GM23248 (cell line): Measurements from ENCODE around the gene CBX1. TPM values are rescaled to one million over a fixed set of nuclear protein-coding genes. Genes with fewer than 3 reads are reported as not detected.

Experiments
- DNase-seq: peaks from one replicate; pipeline ENCODE4 v3.0.0-alpha.2; 2015
- H2AFZ ChIP-seq: fragments of 200-600 bp; sonication (generic); 2 replicates; pipeline ENCODE4 v1.6.1; 2016; ENCODE audit warnings: antibody characterized with exemption
- H3F3A ChIP-seq: fragments of 200-600 bp; sonication (generic); 2 replicates; pipeline ENCODE4 v1.6.1; 2016; ENCODE audit warnings: mild to moderate bottlenecking, antibody characterized with exemption, mixed run types; ENCODE audit not compliant: insufficient read depth
- H3K27ac ChIP-seq: fragments of 200-600 bp; sonication (generic); 2 replicates; pipeline ENCODE4 v1.5.1; 2016; ENCODE audit warnings: mild to moderate bottlenecking
- H3K27me3 ChIP-seq: fragments of 200-600 bp; sonication (generic); replicated peaks from 2 replicates; pipeline ENCODE4 v1.6.1; 2016; ENCODE audit warnings: mild to moderate bottlenecking; ENCODE audit not compliant: insufficient read depth
- H3K36me3 ChIP-seq: fragments of 200-600 bp; sonication (generic); 2 replicates; pipeline ENCODE4 v1.6.1; 2016; ENCODE audit warnings: low read depth, mild to moderate bottlenecking
- H3K4me1 ChIP-seq: fragments of 200-600 bp; sonication (generic); 2 replicates; pipeline ENCODE4 v1.6.1; 2016; ENCODE audit warnings: mild to moderate bottlenecking; ENCODE audit not compliant: insufficient read depth
- H3K4me2 ChIP-seq: fragments of 200-600 bp; sonication (generic); one replicate; pipeline ENCODE4 v1.6.1; 2016; ENCODE audit warnings: mild to moderate bottlenecking; ENCODE audit not compliant: unreplicated experiment
- H3K4me3 ChIP-seq: fragments of 200-600 bp; sonication (generic); 2 replicates; pipeline ENCODE4 v1.5.1; 2016; ENCODE audit warnings: mild to moderate bottlenecking
- H3K79me2 ChIP-seq: fragments of 200-600 bp; sonication (generic); 2 replicates; pipeline ENCODE4 v1.6.1; 2016; ENCODE audit warnings: mild to moderate bottlenecking; ENCODE audit not compliant: insufficient read depth
- H3K9ac ChIP-seq: fragments of 200-600 bp; sonication (generic); 2 replicates; pipeline ENCODE4 v1.6.1; 2016; ENCODE audit warnings: mild to moderate bottlenecking
- H3K9me2 ChIP-seq: fragments of 200-600 bp; sonication (generic); 2 replicates; pipeline ENCODE4 v1.6.1; 2016; ENCODE audit warnings: mixed run types, mild to moderate bottlenecking, moderate library complexity; ENCODE audit not compliant: insufficient read depth
- H3K9me3 ChIP-seq: fragments of 200-600 bp; sonication (generic); one replicate; pipeline ENCODE4 v1.6.1; 2017; ENCODE audit warnings: low read depth
- H4K20me1 ChIP-seq: fragments of 200-600 bp; sonication (generic); 2 replicates; pipeline ENCODE4 v1.6.0; 2016; ENCODE audit not compliant: insufficient read depth
- EZH2 ChIP-seq: fragments of 200-600 bp; sonication (generic); IDR thresholded peaks from 2 replicates; pipeline ENCODE4 v1.6.1; 2018; ENCODE audit warnings: antibody characterized with exemption, mild to moderate bottlenecking; ENCODE audit not compliant: insufficient read depth, poor library complexity, severe bottlenecking
- EZH2phosphoT487 ChIP-seq: fragments of 200-600 bp; sonication (generic); IDR thresholded peaks from 2 replicates; pipeline ENCODE4 v1.6.1; 2018; ENCODE audit warnings: antibody characterized with exemption, moderate library complexity, mild to moderate bottlenecking, low read depth; ENCODE audit not compliant: insufficient read depth
- WGBS, 2 experiments: methylation state at CpG; one replicate each; pipeline ENCODE4 v1.1.6; 2015 to 2017; ENCODE audit warnings: low lambda C conversion rate in 2 of 2, low coverage in 1 of 2; ENCODE audit errors: missing lambda C conversion rate in 2 of 2; 5-methylcytosine and 5-hydroxymethylcytosine counted together
- in situ Hi-C: fragments of 300-500 bp; cut with MboI; formaldehyde crosslinking; loops from 2 replicates; pipeline ENCODE4 v1.15.0; 2020
- polyA plus RNA-seq: library from polyadenylated mRNA; unstranded; fragments of >200 nt; fragmentation: Nextera tagmentation; extraction: Ambion mirVana; gene quantifications from 2 replicates; pipeline ENCODE4 v1.2.1, GENCODE V29; 2016
- total RNA-seq: library from RNA; depleted of rRNA; stranded (reverse); fragments of >200 nt; shearing (Covaris generic); gene quantifications from 2 replicates; pipeline ENCODE4 v1.2.3, GENCODE V29; 2014

CBX1 gene
- total and polyA plus RNA-seq, 2 experiments from 2014 or later: 40.0 to 53.6 TPM

GRCh38 chr17:48055531-48056245 is 45.6 kb downstream of the CBX1 start:
- H3K4me1 ChIP-seq: peaks cover 57% of the 10 kb centered on the region
- H2AFZ ChIP-seq: no peak overlapping the region
- peak overlapping the region; percentile 92 for H3K4me2 ChIP-seq

GRCh38 chr17:48054238-48055185 is 46.8 kb downstream of the CBX1 start:
- DNase-seq: peak; percentile 88
- H3K4me1 ChIP-seq: peaks cover 68% of the 10 kb centered on the region
- no peaks in the 10 kb centered on the region for H4K20me1 ChIP-seq
- no peaks in the 10 kb centered on the region for H3K27me3 ChIP-seq
- H3F3A ChIP-seq: peaks cover 38% of the 10 kb centered on the region
- in situ Hi-C loops: no loop called here
- no peaks in the 10 kb centered on the region for H3K9me3 ChIP-seq
- H3K36me3 ChIP-seq: peaks cover 16% of the 10 kb centered on the region; the same call in 1 of the 2 replicates
- no peaks in the 10 kb centered on the region for H3K9me2 ChIP-seq
- peak overlapping the region; percentile 93 for H3K9ac ChIP-seq
- H2AFZ ChIP-seq: no peak overlapping the region
- H3K4me2 ChIP-seq: peak overlapping the region; percentile 92
- peaks cover 85% of the 10 kb centered on the region for H3K79me2 ChIP-seq
- peak overlapping the region; percentile 91 for H3K27ac ChIP-seq
- H3K4me3 ChIP-seq: peak overlapping the region; percentile 64
- WGBS, 2 experiments: 20% methylated on average over 27 to 32 of the region's 34 CpGs
- TF ChIP-seq EZH2phosphoT487 (no peak), EZH2 (no peak)

More at GRCh38 chr17:48055531-48056245, 45.6 kb downstream of the CBX1 start:
- H3K9me3 ChIP-seq: no peaks in the 10 kb centered on the region
- TF ChIP-seq EZH2phosphoT487: no peak
- no peak for TF ChIP-seq EZH2
- peak; percentile 86 for DNase-seq
- H3K9ac ChIP-seq: peak overlapping the region; percentile 93
- H3K4me3 ChIP-seq: peak overlapping the region; percentile 64
- H3K9me2 ChIP-seq: no peaks in the 10 kb centered on the region
- peaks cover 28% of the 10 kb centered on the region for H3F3A ChIP-seq
- H3K79me2 ChIP-seq: peaks cover 76% of the 10 kb centered on the region
- peak overlapping the region; percentile 91 for H3K27ac ChIP-seq
- in situ Hi-C loops: no loop called here
- no peaks in the 10 kb centered on the region for H3K27me3 ChIP-seq
- no peaks in the 10 kb centered on the region for H4K20me1 ChIP-seq
- WGBS, 2 experiments: 72 to 78% methylated on average over 4 to 5 of the region's 5 CpGs
- peaks cover 16% of the 10 kb centered on the region; the same call in 1 of the 2 replicates for H3K36me3 ChIP-seq

GRCh38 chr17:48053758-48054237 is 47.5 kb downstream of the CBX1 start:
- no peaks in the 10 kb centered on the region for H3K9me3 ChIP-seq
- peak overlapping the region; percentile 92 for H3K4me2 ChIP-seq
- H3K36me3 ChIP-seq: peaks cover 14% of the 10 kb centered on the region; the same call in 1 of the 2 replicates
- peaks cover 45% of the 10 kb centered on the region for H3F3A ChIP-seq
- H3K79me2 ChIP-seq: peaks cover 85% of the 10 kb centered on the region
- no peaks in the 10 kb centered on the region for H3K27me3 ChIP-seq
- TF ChIP-seq EZH2phosphoT487 (no peak), EZH2 (no peak)
- H3K9me2 ChIP-seq: no peaks in the 10 kb centered on the region
- peaks cover 68% of the 10 kb centered on the region for H3K4me1 ChIP-seq
- H3K9ac ChIP-seq: peak overlapping the region; percentile 93
- no peaks in the 10 kb centered on the region for H4K20me1 ChIP-seq
- DNase-seq: no peak
- 12 to 15% methylated on average over 6 of the region's 6 CpGs for WGBS, 2 experiments
- no peak overlapping the region for H2AFZ ChIP-seq
- in situ Hi-C loops: no loop called here
- peak overlapping the region; percentile 91 for H3K27ac ChIP-seq
- peak overlapping the region; percentile 64 for H3K4me3 ChIP-seq

- H3K4me3 ChIP-seq: peak overlapping the region; percentile 64
- H3K9ac ChIP-seq: peak overlapping the region; percentile 93
- H3F3A ChIP-seq: peaks cover 46% of the 10 kb centered on the region
- TF ChIP-seq EZH2phosphoT487 (no peak), EZH2 (no peak)
- WGBS, 2 experiments: 17 to 22% methylated on average over 5 of the region's 5 CpGs
- H3K79me2 ChIP-seq: peaks cover 85% of the 10 kb centered on the region
- H2AFZ ChIP-seq: no peak overlapping the region
- H3K36me3 ChIP-seq: peaks cover 14% of the 10 kb centered on the region; the same call in 1 of the 2 replicates
- peaks cover 68% of the 10 kb centered on the region for H3K4me1 ChIP-seq
- H3K9me3 ChIP-seq: no peaks in the 10 kb centered on the region
- peak overlapping the region; percentile 91 for H3K27ac ChIP-seq
- DNase-seq: peak; percentile 45
- no peaks in the 10 kb centered on the region for H4K20me1 ChIP-seq
- H3K4me2 ChIP-seq: peak overlapping the region; percentile 92
- H3K27me3 ChIP-seq: no peaks in the 10 kb centered on the region
- no peaks in the 10 kb centered on the region for H3K9me2 ChIP-seq
- in situ Hi-C loops: no loop called here
Observed at GRCh38 chr17:48052956-48053757, 48.1 kb downstream of the CBX1 start.
